WTC11 (cell line): Measurements from ENCODE around the gene EXOC4.

Source experiments
- RELA ChIP-seq: sonication (generic); formaldehyde crosslinking; IDR thresholded peaks from 2 replicates; pipeline ENCODE4 v1.8.1; 2022; ENCODE audit warnings: missing genetic modification reagents, mild to moderate bottlenecking, borderline replicate concordance
- TF ChIP-seq, protein P1 (sequence below): fragments of 200-600 bp; IDR thresholded peaks from 2 replicates; pipeline ENCODE4 v1.8.0; 2022; ENCODE audit warnings: antibody characterized with exemption
- TF ChIP-seq, protein P2 (sequence below): sonication (generic); formaldehyde crosslinking; IDR thresholded peaks from 2 replicates; pipeline ENCODE4 v1.8.1; 2023; ENCODE audit warnings: mild to moderate bottlenecking, missing genetic modification reagents
- TF ChIP-seq, protein P3 (sequence below): sonication (generic); formaldehyde crosslinking; IDR thresholded peaks from 2 replicates; pipeline ENCODE4 v1.8.1; 2023; ENCODE audit warnings: mild to moderate bottlenecking, missing genetic modification reagents, moderate library complexity
- TF ChIP-seq, protein P4 (sequence below): sonication (generic); formaldehyde crosslinking; IDR thresholded peaks from 2 replicates; pipeline ENCODE4 v1.8.1; 2022; ENCODE audit warnings: low read depth, mild to moderate bottlenecking, moderate library complexity, missing genetic modification reagents, borderline replicate concordance

DNA sequence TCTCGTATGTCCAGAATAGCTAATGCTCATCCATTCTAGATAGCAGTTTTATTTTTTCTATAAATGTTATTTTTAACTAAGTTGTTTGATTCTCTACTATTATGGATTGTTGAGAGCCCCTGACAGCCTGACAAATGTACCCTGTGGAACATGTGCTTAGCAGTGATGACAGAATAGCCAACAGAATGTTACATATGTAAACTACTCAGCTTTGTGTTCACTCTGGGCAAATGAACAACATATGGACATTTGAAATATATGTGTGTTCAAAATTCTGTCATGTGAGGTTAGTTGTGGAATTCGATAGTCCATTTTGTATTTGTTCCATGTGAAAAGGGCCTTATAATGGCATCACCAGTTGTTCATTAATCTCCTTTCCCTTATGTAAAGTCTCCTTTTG lies 199.7 kb downstream of the EXOC4 start:
- TF ChIP-seq, protein P1, sequence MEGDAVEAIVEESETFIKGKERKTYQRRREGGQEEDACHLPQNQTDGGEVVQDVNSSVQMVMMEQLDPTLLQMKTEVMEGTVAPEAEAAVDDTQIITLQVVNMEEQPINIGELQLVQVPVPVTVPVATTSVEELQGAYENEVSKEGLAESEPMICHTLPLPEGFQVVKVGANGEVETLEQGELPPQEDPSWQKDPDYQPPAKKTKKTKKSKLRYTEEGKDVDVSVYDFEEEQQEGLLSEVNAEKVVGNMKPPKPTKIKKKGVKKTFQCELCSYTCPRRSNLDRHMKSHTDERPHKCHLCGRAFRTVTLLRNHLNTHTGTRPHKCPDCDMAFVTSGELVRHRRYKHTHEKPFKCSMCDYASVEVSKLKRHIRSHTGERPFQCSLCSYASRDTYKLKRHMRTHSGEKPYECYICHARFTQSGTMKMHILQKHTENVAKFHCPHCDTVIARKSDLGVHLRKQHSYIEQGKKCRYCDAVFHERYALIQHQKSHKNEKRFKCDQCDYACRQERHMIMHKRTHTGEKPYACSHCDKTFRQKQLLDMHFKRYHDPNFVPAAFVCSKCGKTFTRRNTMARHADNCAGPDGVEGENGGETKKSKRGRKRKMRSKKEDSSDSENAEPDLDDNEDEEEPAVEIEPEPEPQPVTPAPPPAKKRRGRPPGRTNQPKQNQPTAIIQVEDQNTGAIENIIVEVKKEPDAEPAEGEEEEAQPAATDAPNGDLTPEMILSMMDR: no peak
- TF ChIP-seq, protein P2, sequence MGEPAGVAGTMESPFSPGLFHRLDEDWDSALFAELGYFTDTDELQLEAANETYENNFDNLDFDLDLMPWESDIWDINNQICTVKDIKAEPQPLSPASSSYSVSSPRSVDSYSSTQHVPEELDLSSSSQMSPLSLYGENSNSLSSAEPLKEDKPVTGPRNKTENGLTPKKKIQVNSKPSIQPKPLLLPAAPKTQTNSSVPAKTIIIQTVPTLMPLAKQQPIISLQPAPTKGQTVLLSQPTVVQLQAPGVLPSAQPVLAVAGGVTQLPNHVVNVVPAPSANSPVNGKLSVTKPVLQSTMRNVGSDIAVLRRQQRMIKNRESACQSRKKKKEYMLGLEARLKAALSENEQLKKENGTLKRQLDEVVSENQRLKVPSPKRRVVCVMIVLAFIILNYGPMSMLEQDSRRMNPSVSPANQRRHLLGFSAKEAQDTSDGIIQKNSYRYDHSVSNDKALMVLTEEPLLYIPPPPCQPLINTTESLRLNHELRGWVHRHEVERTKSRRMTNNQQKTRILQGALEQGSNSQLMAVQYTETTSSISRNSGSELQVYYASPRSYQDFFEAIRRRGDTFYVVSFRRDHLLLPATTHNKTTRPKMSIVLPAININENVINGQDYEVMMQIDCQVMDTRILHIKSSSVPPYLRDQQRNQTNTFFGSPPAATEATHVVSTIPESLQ (CRISPR knock-in tag): no peak
- TF ChIP-seq, protein P3, sequence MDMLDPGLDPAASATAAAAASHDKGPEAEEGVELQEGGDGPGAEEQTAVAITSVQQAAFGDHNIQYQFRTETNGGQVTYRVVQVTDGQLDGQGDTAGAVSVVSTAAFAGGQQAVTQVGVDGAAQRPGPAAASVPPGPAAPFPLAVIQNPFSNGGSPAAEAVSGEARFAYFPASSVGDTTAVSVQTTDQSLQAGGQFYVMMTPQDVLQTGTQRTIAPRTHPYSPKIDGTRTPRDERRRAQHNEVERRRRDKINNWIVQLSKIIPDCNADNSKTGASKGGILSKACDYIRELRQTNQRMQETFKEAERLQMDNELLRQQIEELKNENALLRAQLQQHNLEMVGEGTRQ (CRISPR knock-in tag): no peak
- TF ChIP-seq, protein P4, sequence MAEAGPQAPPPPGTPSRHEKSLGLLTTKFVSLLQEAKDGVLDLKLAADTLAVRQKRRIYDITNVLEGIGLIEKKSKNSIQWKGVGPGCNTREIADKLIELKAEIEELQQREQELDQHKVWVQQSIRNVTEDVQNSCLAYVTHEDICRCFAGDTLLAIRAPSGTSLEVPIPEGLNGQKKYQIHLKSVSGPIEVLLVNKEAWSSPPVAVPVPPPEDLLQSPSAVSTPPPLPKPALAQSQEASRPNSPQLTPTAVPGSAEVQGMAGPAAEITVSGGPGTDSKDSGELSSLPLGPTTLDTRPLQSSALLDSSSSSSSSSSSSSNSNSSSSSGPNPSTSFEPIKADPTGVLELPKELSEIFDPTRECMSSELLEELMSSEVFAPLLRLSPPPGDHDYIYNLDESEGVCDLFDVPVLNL (CRISPR knock-in tag): no peak
- TF ChIP-seq RELA (CRISPR knock-in tag): no peak
